LNCaP clone FGC (cell line): ENCODE data around the gene SCAMP4.
"Not testable (repeated sequence)": the region's sequence is repeated elsewhere in the genome, so short reads cannot be mapped to it uniquely, and the experiment has no call there.

Experiments
- DNase-seq: peaks from one replicate; pipeline ENCODE4 v3.0.0-alpha.2; 2011; ENCODE audit warnings: low read depth
- H3K4me3 ChIP-seq: 2 replicates; pipeline ENCODE4 v1.5.1; 2011; ENCODE audit warnings: mild to moderate bottlenecking, low read depth, low read length, control low read depth
- CTCF ChIP-seq: IDR thresholded peaks from 2 replicates; pipeline ENCODE4 v1.5.1; 2012; ENCODE audit warnings: mild to moderate bottlenecking; ENCODE audit not compliant: control insufficient read depth, insufficient read depth; ENCODE audit errors: extremely low read depth

The SCAMP4 gene

GRCh38 chr19:1882786-1883692, 22.2 kb upstream of the SCAMP4 start:
- no peak for DNase-seq
- TF ChIP-seq CTCF = no peak
- peak overlapping the region; percentile 98; the same call in 1 of the 2 replicates for H3K4me3 ChIP-seq

- no peak for DNase-seq
- TF ChIP-seq CTCF = no peak
- peak overlapping the region; percentile 98 for H3K4me3 ChIP-seq
Observed at GRCh38 chr19:1883784-1884183, 21.4 kb upstream of the SCAMP4 start.

- no peak for TF ChIP-seq CTCF
- peak overlapping the region; percentile 98 for H3K4me3 ChIP-seq
- no peak for DNase-seq
Observed at GRCh38 chr19:1884291-1884718, 20.9 kb upstream of the SCAMP4 start.

GRCh38 chr19:1884719-1885334, 20.4 kb upstream of the SCAMP4 start:
- no peak for TF ChIP-seq CTCF
- DNase-seq = no peak
- H3K4me3 ChIP-seq = peak overlapping the region; percentile 98

GRCh38 chr19:1885398-1886119, 19.6 kb upstream of the SCAMP4 start, which contains the start of gene ABHD17A:
Gene ABHD17A, minus strand, starts transcription at chr19:1885496. Its CDS starts 3,930 bp downstream, at chr19:1881566.
- H3K4me3 ChIP-seq = peak within 1 kb of the TSS; percentile 98
- DNase-seq = not testable (repeated sequence)

- not testable (repeated sequence) for H3K4me3 ChIP-seq, DNase-seq
Observed at GRCh38 chr19:1886360-1886759, 18.8 kb upstream of the SCAMP4 start.

GRCh38 chr19:1888385-1888784, 16.8 kb upstream of the SCAMP4 start:
- no peak for DNase-seq
- no peak overlapping the region for H3K4me3 ChIP-seq
- no peak for TF ChIP-seq CTCF
